GM06990 (cell line): ENCODE results near the gene TVP23A.

Experiments used
- DNase-seq: peaks from one replicate; pipeline ENCODE4 v3.0.0-alpha.2; 2011; ENCODE audit not compliant: insufficient read length; ENCODE audit errors: extremely low read depth
- H3K27me3 ChIP-seq: replicated peaks from 2 replicates; pipeline ENCODE4 v1.6.0; 2011; ENCODE audit warnings: low read length; ENCODE audit not compliant: control insufficient read depth, insufficient read depth
- H3K36me3 ChIP-seq: 2 replicates; pipeline ENCODE4 v1.5.1; 2011; ENCODE audit warnings: low read length; ENCODE audit not compliant: control insufficient read depth, insufficient read depth
- H3K4me3 ChIP-seq: replicated peaks from 2 replicates; pipeline ENCODE4 v1.5.1; 2011; ENCODE audit warnings: low read depth, mild to moderate bottlenecking, control low read depth, low read length
- TF ChIP-seq, protein P1 (sequence below): IDR thresholded peaks from 2 replicates; pipeline ENCODE4 v1.5.1; 2011; ENCODE audit warnings: low read length, control low read depth, mild to moderate bottlenecking, inconsistent platforms; ENCODE audit not compliant: insufficient read depth, poor library complexity, severe bottlenecking

TVP23A gene

DNA sequence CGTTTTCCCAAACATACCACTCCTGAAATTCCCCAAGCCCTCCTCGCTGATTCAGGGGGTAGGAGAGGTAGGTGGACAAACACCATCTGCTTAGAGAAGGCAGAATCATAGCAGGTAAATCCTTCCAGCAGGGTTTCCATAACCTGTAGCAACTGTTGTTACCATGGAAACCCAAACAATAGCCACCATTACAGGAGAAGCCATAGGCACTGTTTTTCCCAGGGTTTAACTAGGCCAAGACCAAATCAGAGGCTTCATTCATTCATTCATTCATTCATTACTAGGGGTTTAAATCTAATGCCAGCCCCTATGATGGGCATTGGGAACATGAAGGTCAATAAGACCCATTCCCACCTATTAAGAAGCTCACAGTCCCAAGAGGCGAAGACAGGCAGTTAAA, 32.9 kb upstream of the TVP23A start:
- no peak for DNase-seq
- no peak overlapping the region for H3K4me3 ChIP-seq
- TF ChIP-seq, protein P1, sequence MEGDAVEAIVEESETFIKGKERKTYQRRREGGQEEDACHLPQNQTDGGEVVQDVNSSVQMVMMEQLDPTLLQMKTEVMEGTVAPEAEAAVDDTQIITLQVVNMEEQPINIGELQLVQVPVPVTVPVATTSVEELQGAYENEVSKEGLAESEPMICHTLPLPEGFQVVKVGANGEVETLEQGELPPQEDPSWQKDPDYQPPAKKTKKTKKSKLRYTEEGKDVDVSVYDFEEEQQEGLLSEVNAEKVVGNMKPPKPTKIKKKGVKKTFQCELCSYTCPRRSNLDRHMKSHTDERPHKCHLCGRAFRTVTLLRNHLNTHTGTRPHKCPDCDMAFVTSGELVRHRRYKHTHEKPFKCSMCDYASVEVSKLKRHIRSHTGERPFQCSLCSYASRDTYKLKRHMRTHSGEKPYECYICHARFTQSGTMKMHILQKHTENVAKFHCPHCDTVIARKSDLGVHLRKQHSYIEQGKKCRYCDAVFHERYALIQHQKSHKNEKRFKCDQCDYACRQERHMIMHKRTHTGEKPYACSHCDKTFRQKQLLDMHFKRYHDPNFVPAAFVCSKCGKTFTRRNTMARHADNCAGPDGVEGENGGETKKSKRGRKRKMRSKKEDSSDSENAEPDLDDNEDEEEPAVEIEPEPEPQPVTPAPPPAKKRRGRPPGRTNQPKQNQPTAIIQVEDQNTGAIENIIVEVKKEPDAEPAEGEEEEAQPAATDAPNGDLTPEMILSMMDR: no peak
- no peaks in the 10 kb centered on the region for H3K27me3 ChIP-seq
- no peaks in the 10 kb centered on the region for H3K36me3 ChIP-seq

DNA sequence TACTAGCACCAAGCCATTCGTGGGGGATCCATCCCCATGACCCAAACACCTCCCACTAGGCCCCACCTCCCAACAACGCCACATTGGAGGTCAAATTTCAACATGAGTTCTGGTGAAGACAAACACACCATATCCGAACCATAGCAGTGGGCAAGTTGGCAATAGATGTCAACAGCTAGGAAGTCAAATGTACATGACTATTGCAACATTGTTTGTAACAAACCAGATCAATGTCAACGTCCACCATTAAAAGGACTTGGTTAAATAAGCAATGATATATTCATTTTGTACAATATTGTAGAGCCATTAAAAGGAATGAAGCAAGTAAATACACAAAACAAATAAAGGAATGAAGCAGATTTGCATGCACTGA, 31.9 kb upstream of the TVP23A start:
- no peak overlapping the region for H3K4me3 ChIP-seq
- no peaks in the 10 kb centered on the region for H3K36me3 ChIP-seq
- TF ChIP-seq, protein P1: no peak
- H3K27me3 ChIP-seq: no peaks in the 10 kb centered on the region
- no peak for DNase-seq

DNA sequence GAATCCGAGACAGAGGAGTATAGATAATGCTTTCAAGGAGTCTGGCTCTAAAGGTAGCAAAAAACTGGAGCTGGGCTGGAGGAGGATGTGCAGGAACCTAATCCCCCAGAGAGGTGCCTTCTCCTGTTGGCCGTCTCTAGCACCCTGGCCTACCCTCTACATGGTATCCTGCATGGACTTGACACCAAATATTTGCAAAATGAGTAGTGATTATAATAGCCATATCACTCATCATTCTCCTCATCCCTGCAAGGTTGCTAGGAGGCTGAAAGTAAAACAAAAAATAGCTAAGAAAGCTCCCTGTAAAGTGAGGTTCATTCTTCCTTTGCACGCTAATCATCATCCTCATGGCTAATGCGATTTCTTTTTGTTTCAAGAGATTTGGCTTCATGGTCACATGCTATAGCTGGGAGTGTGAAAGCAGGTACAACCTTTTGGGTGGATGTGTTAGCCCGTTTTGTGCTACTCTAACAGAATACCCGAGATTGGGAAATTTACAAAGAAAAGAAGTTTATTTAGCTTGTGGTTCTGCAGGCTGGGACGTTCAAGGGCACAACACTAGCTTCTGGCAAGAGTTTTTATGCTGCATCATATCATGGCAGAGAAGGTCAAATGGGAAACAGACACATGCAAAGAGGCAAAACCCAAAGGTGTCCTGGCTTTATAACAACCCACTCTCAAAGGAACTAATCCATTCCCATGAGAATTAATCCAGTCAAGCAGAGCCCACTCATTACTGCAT, 31.3 kb upstream of the TVP23A start:
- Histone ChIP-seq H3K27me3 (no peaks in the 10 kb centered on the region), H3K4me3 (no peak overlapping the region), H3K36me3 (no peaks in the 10 kb centered on the region)
- DNase-seq: no peak
- TF ChIP-seq, protein P1: no peak

DNA sequence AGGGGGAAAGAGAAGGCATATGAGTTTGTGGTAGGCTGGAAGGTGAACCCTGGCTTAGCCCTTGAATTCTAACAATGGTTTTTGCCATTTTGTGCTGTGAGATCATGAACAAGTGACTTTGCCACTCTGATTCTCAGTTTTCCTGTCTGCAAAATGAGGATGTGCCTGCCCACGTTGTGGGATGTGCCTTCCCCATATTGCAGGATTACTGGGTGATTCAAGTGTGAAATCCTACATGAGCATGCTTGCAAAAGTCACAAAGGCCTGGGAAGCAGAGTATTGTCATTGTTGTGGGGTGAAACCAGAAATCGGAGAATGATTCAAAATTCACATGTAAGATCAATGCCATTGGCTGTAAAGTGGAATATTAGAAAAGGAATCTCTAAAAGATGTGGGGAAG, 28.6 kb upstream of the TVP23A start:
- no peak for DNase-seq
- no peaks in the 10 kb centered on the region for H3K36me3 ChIP-seq
- H3K27me3 ChIP-seq: no peaks in the 10 kb centered on the region
- TF ChIP-seq, protein P1: no peak
- H3K4me3 ChIP-seq: no peak overlapping the region

DNA sequence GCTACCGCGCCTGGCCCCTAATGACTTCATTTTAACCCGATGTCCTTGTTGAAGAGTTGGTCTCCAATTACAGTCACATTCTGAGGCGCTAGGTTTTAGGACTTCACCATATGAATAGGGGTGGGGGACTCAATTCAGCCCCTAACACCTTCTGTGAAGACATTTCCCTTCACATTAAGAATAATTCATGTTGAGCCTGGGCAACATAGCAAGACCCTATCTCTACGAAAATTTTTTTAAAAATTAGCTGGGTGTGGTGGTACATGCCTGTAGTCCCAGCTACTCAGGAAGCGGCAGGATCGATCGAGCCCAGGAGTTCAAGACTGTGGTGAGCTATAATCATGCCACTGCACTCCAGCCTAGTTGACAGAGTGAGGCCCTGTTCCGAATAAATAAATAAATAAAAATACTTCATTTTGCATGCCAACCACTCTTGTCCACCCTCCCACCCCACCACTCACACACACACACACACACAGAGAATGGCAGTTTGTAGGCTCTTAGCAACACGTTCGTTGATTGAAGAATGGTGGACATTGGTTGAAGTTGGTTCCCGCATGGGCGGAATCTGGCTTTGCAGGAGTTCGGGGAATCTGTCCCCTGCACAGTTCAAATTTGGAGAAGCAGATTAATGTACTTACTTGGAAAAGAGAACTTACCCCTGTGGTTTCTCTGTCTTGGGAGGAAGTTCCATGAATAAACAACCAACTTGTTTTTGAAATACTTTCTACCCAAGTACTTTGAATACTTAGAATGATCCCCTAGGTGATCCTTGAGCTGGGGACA, 27.8 kb upstream of the TVP23A start:
- no peaks in the 10 kb centered on the region for H3K27me3 ChIP-seq
- DNase-seq: no peak
- no peaks in the 10 kb centered on the region for H3K36me3 ChIP-seq
- H3K4me3 ChIP-seq: no peak overlapping the region
- TF ChIP-seq, protein P1: no peak

DNA sequence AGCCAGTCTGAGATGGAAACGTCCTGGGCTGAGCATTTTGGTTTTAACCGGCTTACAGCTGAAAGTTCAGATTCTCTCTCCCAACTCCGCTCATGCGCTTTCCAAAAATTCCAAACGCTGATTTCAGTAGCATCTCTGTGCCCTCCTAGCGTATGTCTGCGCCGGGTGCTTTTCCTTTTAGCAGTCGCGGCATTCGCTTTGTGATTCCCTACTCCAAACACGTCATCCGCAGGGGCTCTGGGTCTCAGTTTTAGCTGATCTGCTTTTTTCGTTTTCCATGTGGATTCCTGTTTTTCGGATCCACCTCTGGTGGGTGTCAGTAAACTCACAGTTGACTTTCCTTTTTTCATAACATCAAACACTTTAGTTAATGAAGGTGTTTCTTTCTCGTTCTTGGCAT, 22.1 kb upstream of the TVP23A start:
- TF ChIP-seq, protein P1: no peak
- no peak for DNase-seq
- no peaks in the 10 kb centered on the region for H3K36me3 ChIP-seq
- no peak overlapping the region for H3K4me3 ChIP-seq
- no peaks in the 10 kb centered on the region for H3K27me3 ChIP-seq
